Cardiac septum (tissue), 1 donor: ENCODE results near the gene GIMAP1. TPM values are rescaled to one million over a fixed set of nuclear protein-coding genes. Genes with fewer than 3 reads are reported as not detected.

ENCODE experiments used
- total RNA-seq: library from RNA; stranded (reverse); fragmentation: NEBNext Ultra II Directional; extraction: Animal tissue kit (Norgen Biotek cat#: 25700); gene quantifications from one replicate; pipeline ENCODE4 v1.2.1, GENCODE V29; 2021
- donor health status: DM: no; HTN: no; CAD: no.

Gene GIMAP1
- total RNA-seq, 1 donor from 2014 or later = 3.5 TPM

Other genes with a start within 250 kb of the GIMAP1 start
- gene GIMAP7, start 201.7 kb upstream of the GIMAP1 start, total RNA-seq = 13.0 TPM
- 18.2 TPM for gene GIMAP4, start 149.2 kb upstream of the GIMAP1 start, total RNA-seq
- 16.6 TPM for gene GIMAP6, start 84.2 kb upstream of the GIMAP1 start, total RNA-seq
- gene GIMAP2, start 30.9 kb upstream of the GIMAP1 start, total RNA-seq = 3.1 TPM
- gene GIMAP5, start 20.8 kb downstream of the GIMAP1 start, total RNA-seq = 6.6 TPM
- gene TMEM176B, start 83.8 kb downstream of the GIMAP1 start, total RNA-seq = 44.9 TPM
- gene TMEM176A, start 84.2 kb downstream of the GIMAP1 start, total RNA-seq = 26.1 TPM
- 0.43 TPM for gene AOC1, start 135.9 kb downstream of the GIMAP1 start, total RNA-seq